ENCODE data around the gene ZSWIM4. TPM values are rescaled to one million over a fixed set of nuclear protein-coding genes. Genes with fewer than 3 reads are reported as not detected.

The ZSWIM4 gene
- total RNA-seq, 1 donor from 2014 or later: 2.6 TPM

DNA sequence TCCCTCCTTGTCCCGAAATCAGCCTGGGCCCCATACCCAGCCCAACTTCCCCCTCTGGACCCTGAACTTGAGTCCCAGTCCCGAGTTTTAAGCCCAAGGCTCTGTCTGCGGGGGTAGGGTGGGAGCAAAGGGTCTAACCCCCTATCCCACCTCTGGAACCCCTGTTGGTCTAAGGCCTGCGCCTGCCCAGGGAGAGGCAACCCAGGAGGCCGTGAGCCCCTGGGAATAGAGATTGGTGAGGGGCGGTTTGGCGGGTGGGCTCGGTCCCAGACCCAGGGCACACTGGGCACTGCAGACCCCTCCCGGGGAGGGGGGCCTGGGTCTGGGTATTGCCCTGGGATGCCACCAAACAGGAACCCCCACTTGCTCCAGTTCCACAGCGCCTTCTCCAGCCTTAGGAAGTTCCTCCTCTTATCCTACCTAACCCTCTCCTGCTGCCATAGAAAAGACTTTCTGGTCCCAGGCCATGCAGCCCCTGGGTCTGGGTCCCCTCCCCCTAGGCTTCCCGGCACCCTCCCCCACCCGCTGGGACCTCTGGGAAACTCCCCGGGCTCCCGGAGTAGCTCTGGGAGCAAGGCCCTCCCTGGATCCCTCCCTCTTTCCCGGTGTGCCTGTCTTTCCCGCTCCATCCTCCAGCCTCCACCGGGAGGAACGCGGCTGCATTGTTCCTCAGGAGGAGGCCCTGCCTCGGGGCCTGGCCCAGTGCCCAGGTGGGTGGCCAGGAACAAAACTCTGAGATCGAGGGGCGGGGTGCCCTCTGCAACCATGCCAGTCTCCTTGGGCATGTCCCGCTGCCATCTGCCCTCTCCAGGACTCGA lies 48.1 kb downstream of the ZSWIM4 start:
- H3K4me1 ChIP-seq: peaks cover 84% of the 10 kb centered on the region
- H3K36me3 ChIP-seq: peaks cover 3% of the 10 kb centered on the region
- peak; percentile 56 for DNase-seq
- peak overlapping the region; percentile 94 for H3K4me3 ChIP-seq
- no peak for TF ChIP-seq CTCF (IDR thresholded peaks at IDR 0.05; ENCODE audit: borderline replicate concordance)
- no peaks in the 10 kb centered on the region for H3K9me3 ChIP-seq (replicated peaks)
- no peaks in the 10 kb centered on the region for H3K27me3 ChIP-seq (ENCODE audit: low read depth)
- intact Hi-C loops (cut with micrococcal nuclease): no loop called here
- peak overlapping the region; percentile 99 for H3K27ac ChIP-seq (replicated peaks)

GRCh38 chr19:13844130-13844631 lies 48.9 kb downstream of the ZSWIM4 start:
- intact Hi-C loops (cut with micrococcal nuclease): no loop called here
- no peak overlapping the region for H3K4me3 ChIP-seq
- H3K36me3 ChIP-seq: peaks cover 3% of the 10 kb centered on the region
- TF ChIP-seq CTCF (IDR thresholded peaks at IDR 0.05; ENCODE audit: borderline replicate concordance): no peak
- no peaks in the 10 kb centered on the region for H3K9me3 ChIP-seq (replicated peaks)
- H3K27me3 ChIP-seq (ENCODE audit: low read depth): no peaks in the 10 kb centered on the region
- peaks cover 86% of the 10 kb centered on the region for H3K4me1 ChIP-seq
- peak overlapping the region; percentile 99 for H3K27ac ChIP-seq (replicated peaks)
- no peak for DNase-seq

GRCh38 chr19:13846557-13847406 lies 51.5 kb downstream of the ZSWIM4 start:
- H3K36me3 ChIP-seq: no peaks in the 10 kb centered on the region
- peak overlapping the region; percentile 67 for H3K4me3 ChIP-seq
- TF ChIP-seq CTCF (IDR thresholded peaks at IDR 0.05; ENCODE audit: borderline replicate concordance): no peak
- peaks cover 89% of the 10 kb centered on the region for H3K4me1 ChIP-seq
- DNase-seq: peak; percentile 88
- H3K27me3 ChIP-seq (ENCODE audit: low read depth): no peaks in the 10 kb centered on the region
- no peaks in the 10 kb centered on the region for H3K9me3 ChIP-seq (replicated peaks)
- peak overlapping the region; percentile 99 for H3K27ac ChIP-seq (replicated peaks)
- intact Hi-C loops (cut with micrococcal nuclease): no loop called here

- H3K27ac ChIP-seq (replicated peaks): peak overlapping the region; percentile 99
- H3K9me3 ChIP-seq (replicated peaks): no peaks in the 10 kb centered on the region
- DNase-seq: peak; percentile 98
- H3K4me1 ChIP-seq: peaks cover 82% of the 10 kb centered on the region
- no peaks in the 10 kb centered on the region for H3K27me3 ChIP-seq (ENCODE audit: low read depth)
- no peaks in the 10 kb centered on the region for H3K36me3 ChIP-seq
- TF ChIP-seq CTCF (IDR thresholded peaks at IDR 0.05; ENCODE audit: borderline replicate concordance): peak; percentile 48
- H3K4me3 ChIP-seq: peak overlapping the region; percentile 67
- intact Hi-C loops (cut with micrococcal nuclease): no loop called here
These were observed 52.4 kb downstream of the ZSWIM4 start for GRCh38 chr19:13847407-13848339.

DNA sequence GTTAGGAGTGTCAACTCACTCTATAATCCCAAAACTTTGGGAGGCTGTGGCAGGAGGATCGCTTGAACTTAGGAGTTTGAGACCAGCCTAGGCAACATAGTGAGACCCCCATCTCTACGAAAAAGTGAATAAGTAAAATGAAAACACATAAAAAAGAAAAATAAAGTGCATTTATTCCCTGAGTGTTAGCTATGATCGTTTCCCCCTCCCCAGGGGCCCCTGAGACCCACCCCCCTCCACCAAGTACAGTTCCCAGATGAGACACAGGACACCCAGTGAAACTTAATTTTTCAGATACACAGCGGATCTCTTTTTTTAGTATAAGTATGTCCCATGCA lies 53.1 kb downstream of the ZSWIM4 start:
- no peak overlapping the region for H3K4me3 ChIP-seq
- peaks cover 78% of the 10 kb centered on the region for H3K4me1 ChIP-seq
- no peaks in the 10 kb centered on the region for H3K27me3 ChIP-seq (ENCODE audit: low read depth)
- peak overlapping the region; percentile 99 for H3K27ac ChIP-seq (replicated peaks)
- no peak for DNase-seq
- TF ChIP-seq CTCF (IDR thresholded peaks at IDR 0.05; ENCODE audit: borderline replicate concordance): no peak
- no peaks in the 10 kb centered on the region for H3K36me3 ChIP-seq
- no peaks in the 10 kb centered on the region for H3K9me3 ChIP-seq (replicated peaks)
- intact Hi-C loops (cut with micrococcal nuclease): no loop called here

Measured in left ventricle myocardium inferior (tissue), 1 donor.